HEK293T (cell line): ENCODE measurements around the gene C9orf40.

Source experiments
- CTCF ChIA-PET: fragments of 350-600 bp; formaldehyde crosslinking; extraction: SDS; loops from one replicate; lab custom pipeline; 2021; ENCODE audit warnings: antibody characterized with exemption, inconsistent platforms; lab: Yijun Ruan, JAX
- POLR2A ChIA-PET: fragments of 350-600 bp; formaldehyde crosslinking; extraction: SDS; loops from one replicate; lab custom pipeline; 2020; ENCODE audit warnings: antibody characterized with exemption, inconsistent platforms; lab: Yijun Ruan, JAX
- DNase-seq: peaks from one replicate; pipeline ENCODE4 v3.0.0; 2012; ENCODE audit warnings: mixed read lengths; ENCODE audit errors: extremely low spot score
- ARNT ChIP-seq: fragments of 450-650 bp; IDR thresholded peaks from 2 replicates; pipeline ENCODE4 v1.6.1; 2017; ENCODE audit warnings: mild to moderate bottlenecking
- BHLHE40 ChIP-seq: fragments of 450-650 bp; IDR thresholded peaks from 2 replicates; pipeline ENCODE4 v1.6.1; 2016; ENCODE audit warnings: mild to moderate bottlenecking, moderate library complexity, borderline replicate concordance
- CTBP1 ChIP-seq: fragments of 450-650 bp; IDR thresholded peaks from 2 replicates; pipeline ENCODE4 v1.6.1; 2016; ENCODE audit warnings: borderline replicate concordance
- ELF4 ChIP-seq: fragments of 450-650 bp; IDR thresholded peaks from 2 replicates; pipeline ENCODE4 v1.6.1; 2017; ENCODE audit warnings: antibody characterized with exemption
- FOXA1 ChIP-seq: fragments of 450-650 bp; IDR thresholded peaks from 2 replicates; pipeline ENCODE4 v1.6.1; 2016; ENCODE audit warnings: mild to moderate bottlenecking
- FOXK2 ChIP-seq: fragments of 450-650 bp; IDR thresholded peaks from 2 replicates; pipeline ENCODE4 v1.6.1; 2016; ENCODE audit warnings: mild to moderate bottlenecking
- FOXM1 ChIP-seq: fragments of 450-650 bp; IDR thresholded peaks from 2 replicates; pipeline ENCODE4 v1.6.1; 2017; ENCODE audit warnings: mild to moderate bottlenecking, borderline replicate concordance
- HDGF ChIP-seq: fragments of 450-650 bp; IDR thresholded peaks from 2 replicates; pipeline ENCODE4 v1.6.1; 2017; ENCODE audit warnings: antibody characterized with exemption, borderline replicate concordance
- L3MBTL2 ChIP-seq: fragments of 450-650 bp; conservative IDR thresholded peaks from 2 replicates; pipeline ENCODE4 v1.6.1; 2016; ENCODE audit warnings: mild to moderate bottlenecking
- LEF1 ChIP-seq: fragments of 450-650 bp; IDR thresholded peaks from 2 replicates; pipeline ENCODE4 v1.6.1; 2017; ENCODE audit warnings: mild to moderate bottlenecking, borderline replicate concordance
- NFRKB ChIP-seq: fragments of 450-650 bp; IDR thresholded peaks from 2 replicates; pipeline ENCODE4 v1.6.1; 2016; ENCODE audit warnings: mild to moderate bottlenecking, moderate library complexity
- SP1 ChIP-seq: fragments of 450-650 bp; IDR thresholded peaks from 2 replicates; pipeline ENCODE4 v1.6.1; 2017
- SUZ12 ChIP-seq: fragments of 450-650 bp; IDR thresholded peaks from 2 replicates; pipeline ENCODE4 v1.6.1; 2016; ENCODE audit warnings: mild to moderate bottlenecking
- TARDBP ChIP-seq: fragments of 450-650 bp; IDR thresholded peaks from 2 replicates; pipeline ENCODE4 v1.6.1; 2016
- ZNF384 ChIP-seq: fragments of 450-650 bp; IDR thresholded peaks from 2 replicates; pipeline ENCODE4 v1.6.1; 2016
- TF ChIP-seq, protein P1 (sequence below): fragments of 450-650 bp; IDR thresholded peaks from 2 replicates; pipeline ENCODE4 v1.6.1; 2016

The C9orf40 gene

DNA sequence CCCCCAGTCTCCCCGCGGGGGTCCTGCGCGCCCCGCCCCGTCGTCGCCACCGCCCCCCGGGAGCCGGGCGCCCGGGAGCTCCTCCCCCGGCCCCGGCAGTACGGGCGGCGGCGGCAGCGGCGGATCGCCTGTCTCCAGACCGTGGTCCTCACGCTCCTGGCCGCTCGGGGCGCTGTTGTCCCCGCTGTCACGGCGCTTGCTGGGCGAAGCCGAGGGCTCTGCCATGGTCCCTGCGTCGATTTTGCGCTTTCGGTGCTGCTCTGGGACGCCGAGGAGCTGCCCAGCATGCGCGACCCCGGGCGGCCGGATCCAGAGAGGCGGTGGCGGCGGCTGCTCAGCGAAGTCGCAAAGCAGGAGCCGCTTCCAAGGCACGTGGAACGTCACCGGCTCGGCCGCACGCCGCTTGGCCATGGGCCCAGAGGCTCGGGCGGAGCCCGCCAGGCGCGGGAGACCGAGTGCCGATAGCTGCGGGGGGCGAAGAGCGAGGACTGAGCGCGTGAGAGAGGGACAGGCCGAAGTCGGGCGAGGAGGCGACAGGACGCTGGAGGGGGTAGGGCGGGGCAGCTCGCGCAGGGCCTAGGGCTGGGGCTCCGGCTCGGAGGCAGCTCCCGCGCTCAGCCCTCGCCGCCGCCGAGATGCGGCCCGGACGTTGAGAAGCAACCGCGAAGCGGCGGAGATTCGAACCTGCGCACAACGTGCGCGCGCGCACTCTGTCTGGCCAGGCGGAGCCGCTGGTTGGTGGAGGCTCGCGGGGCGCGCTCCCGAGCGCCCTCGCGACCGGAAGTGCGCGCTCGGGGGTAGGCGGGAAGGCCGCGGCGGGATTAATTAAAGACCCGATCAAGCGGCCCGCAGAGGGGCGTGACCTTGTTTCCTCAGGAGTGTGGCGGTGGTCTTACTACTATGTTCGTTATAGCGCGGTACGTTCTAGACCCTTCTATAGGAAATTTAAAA is at the start of gene C9orf40:
Gene C9orf40 (minus strand): TSS at position 712 of the 951 bp plus-strand sequence. CDS start 301 bp downstream, at position 411.
- POLR2A ChIA-PET: interaction anchor here (0.6 to 1.7 kb wide), 7 partner anchors 9 to 133 kb away, joined by 3 to 7 read pairs (median 4); partner anchors contain the start of genes CARNMT1 and TRPM6
- peak; percentile 84 for DNase-seq
- no peak for TF ChIP-seq ZNF384
- peak; percentile 33; the same call in 1 of the 2 replicates for TF ChIP-seq ELF4
- no peak for TF ChIP-seq FOXM1
- no peak for TF ChIP-seq SUZ12
- TF ChIP-seq L3MBTL2: peak; percentile 93
- CTCF ChIA-PET: interaction anchor here (0.6 to 1.2 kb wide), 5 partner anchors 8 to 223 kb away, joined by 3 to 6 read pairs (median 3); partner anchors contain the start of gene TRPM6

DNA sequence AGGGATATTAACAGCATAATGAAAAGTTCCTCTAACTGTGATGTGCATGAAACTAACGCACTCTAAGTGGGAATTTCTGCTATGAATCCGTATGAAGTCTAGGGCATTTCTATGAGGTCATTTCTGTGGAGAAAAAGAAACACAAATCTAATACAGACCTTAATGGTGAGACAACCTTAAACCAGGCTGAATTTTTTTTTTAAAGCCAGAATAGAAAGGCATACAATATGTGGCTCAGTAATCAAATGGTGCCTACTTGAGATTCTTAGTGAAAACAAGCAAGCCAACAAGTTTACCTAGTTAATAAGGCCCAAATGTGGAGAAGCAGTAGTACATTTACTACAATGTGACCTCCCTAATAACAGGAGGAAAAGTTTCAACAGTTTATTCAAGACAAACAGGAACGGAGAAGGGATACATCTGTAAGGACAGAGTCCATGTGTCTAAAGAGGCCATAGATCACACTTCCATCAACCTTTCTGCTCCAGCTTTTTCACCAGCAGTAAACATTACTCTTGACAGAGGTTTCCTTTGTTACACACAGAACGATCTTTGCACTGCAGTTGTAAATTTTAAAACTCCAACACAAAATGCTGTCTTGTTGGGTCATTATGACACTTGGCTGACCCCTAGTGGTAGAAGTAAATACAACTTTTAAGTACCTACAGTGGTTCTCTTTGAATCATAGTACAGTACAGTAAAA is 49.2 kb upstream of the C9orf40 start:
- no peak for TF ChIP-seq SUZ12
- TF ChIP-seq ZNF384: no peak
- TF ChIP-seq FOXA1: no peak
- no peak for TF ChIP-seq BHLHE40
- TF ChIP-seq FOXM1: no peak
- no peak for TF ChIP-seq FOXK2
- TF ChIP-seq, protein P1, sequence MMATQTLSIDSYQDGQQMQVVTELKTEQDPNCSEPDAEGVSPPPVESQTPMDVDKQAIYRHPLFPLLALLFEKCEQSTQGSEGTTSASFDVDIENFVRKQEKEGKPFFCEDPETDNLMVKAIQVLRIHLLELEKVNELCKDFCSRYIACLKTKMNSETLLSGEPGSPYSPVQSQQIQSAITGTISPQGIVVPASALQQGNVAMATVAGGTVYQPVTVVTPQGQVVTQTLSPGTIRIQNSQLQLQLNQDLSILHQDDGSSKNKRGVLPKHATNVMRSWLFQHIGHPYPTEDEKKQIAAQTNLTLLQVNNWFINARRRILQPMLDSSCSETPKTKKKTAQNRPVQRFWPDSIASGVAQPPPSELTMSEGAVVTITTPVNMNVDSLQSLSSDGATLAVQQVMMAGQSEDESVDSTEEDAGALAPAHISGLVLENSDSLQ: no peak
- TF ChIP-seq NFRKB: no peak
- CTCF ChIA-PET: interaction anchor here (0.6 kb wide), 1 partner anchor 47 kb away, joined by 3 read pairs; no protein-coding TSS in a partner anchor
- peak; percentile 44 for DNase-seq
- POLR2A ChIA-PET: no interaction called here

DNA sequence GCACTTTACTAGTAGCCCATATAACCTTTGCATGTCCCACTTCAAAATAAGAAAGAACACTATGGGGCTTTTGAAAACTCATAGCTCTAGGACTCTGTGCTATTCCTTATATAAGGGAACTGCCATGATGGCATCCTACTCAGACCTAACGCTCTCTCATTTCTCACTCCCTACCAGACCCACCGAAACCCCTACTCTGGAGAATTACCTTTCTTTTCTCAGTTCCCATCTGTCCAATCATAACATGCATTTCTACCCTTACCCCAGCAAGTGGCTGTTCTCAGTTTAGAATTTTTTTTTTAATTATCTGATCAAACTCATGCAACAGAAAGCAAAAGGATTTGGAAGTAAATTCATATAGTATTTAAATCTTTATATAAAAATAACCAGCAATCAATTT is 48.1 kb upstream of the C9orf40 start:
- no peak for DNase-seq
- POLR2A ChIA-PET: no interaction called here
- no peak for TF ChIP-seq HDGF
- TF ChIP-seq SUZ12: no peak
- no peak for TF ChIP-seq TARDBP
- no peak for TF ChIP-seq CTBP1
- no peak for TF ChIP-seq NFRKB
- no peak for TF ChIP-seq L3MBTL2
- TF ChIP-seq BHLHE40: no peak
- no peak for TF ChIP-seq SP1
- no peak for TF ChIP-seq ELF4
- no peak for TF ChIP-seq ARNT
- no peak for TF ChIP-seq FOXM1
- TF ChIP-seq FOXA1: no peak
- no peak for TF ChIP-seq LEF1
- CTCF ChIA-PET: interaction anchor here (0.6 kb wide), 1 partner anchor 46 kb away, joined by 3 read pairs; no protein-coding TSS in a partner anchor

GRCh38 chr9:74985041-74985440 is 32.3 kb upstream of the C9orf40 start:
- CTCF ChIA-PET: no interaction called here
- DNase-seq: no peak
- no peak for TF ChIP-seq TARDBP
- POLR2A ChIA-PET: no interaction called here

DNA sequence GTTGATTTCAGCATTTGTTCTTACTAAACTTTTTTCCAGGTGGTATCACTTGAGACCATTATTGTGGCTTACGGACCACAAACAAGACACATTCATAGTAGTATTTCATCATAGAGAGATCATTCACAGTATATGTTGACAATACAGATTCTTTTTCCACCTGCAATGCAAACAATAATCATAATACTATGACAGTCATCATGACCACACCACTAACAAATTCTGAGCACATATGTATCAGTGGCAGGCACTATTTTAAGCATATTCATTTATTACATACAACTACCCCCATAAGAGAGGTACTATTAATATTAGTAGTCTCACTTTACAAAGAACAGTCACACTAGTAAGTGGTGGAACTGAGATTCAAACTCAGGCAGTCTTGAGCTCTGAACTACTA is 31.0 kb upstream of the C9orf40 start:
- TF ChIP-seq, protein P1: no peak
- TF ChIP-seq CTBP1 (no peak), BHLHE40 (no peak), ELF4 (no peak), NFRKB (no peak), SP1 (no peak), TARDBP (no peak)
- ChIA-PET POLR2A (no interaction called here), CTCF (no interaction called here)
- DNase-seq: no peak

- CTCF ChIA-PET: no interaction called here
- TF ChIP-seq, protein P1: no peak
- TF ChIP-seq ZNF384: no peak
- no peak for TF ChIP-seq CTBP1
- TF ChIP-seq NFRKB: no peak
- no peak for TF ChIP-seq L3MBTL2
- TF ChIP-seq SP1: no peak
- no peak for TF ChIP-seq ARNT
- POLR2A ChIA-PET: interaction anchor here (1.2 kb wide), 1 partner anchor 27 kb away, joined by 4 read pairs; the partner anchor contains the start of gene C9orf40
- DNase-seq: no peak
Measured at GRCh38 chr9:74979844-74980243, 27.1 kb upstream of the C9orf40 start.
